RWPE2 (cell line): ENCODE data around the gene CALD1.

Experiments used
- ATAC-seq: fragments of 200-7000 bp; cut with Tn5 transposase; 3 replicates; pipeline ENCODE4 v1.9.1; 2021; ENCODE audit warnings: low read depth
- DNase-seq: peaks from one replicate; pipeline ENCODE4 v3.0.0-alpha.2; 2020; ENCODE audit warnings: low spot score
- H3K27ac ChIP-seq: fragments of 450-650 bp; 2 replicates; pipeline ENCODE4 v1.5.1; 2017; ENCODE audit warnings: mild to moderate bottlenecking; ENCODE audit not compliant: poor library complexity, severe bottlenecking
- H3K27me3 ChIP-seq: fragments of 250-450 bp; sonication (Bioruptor Pico); 2 replicates; pipeline ENCODE4 v1.5.1; 2021; ENCODE audit warnings: mild to moderate bottlenecking, moderate library complexity; ENCODE audit not compliant: insufficient read depth, poor library complexity, severe bottlenecking
- H3K36me3 ChIP-seq: fragments of 250-450 bp; sonication (Bioruptor Pico); 2 replicates; pipeline ENCODE4 v1.5.1; 2020; ENCODE audit warnings: low read depth, mild to moderate bottlenecking, moderate library complexity
- H3K4me1 ChIP-seq: fragments of 250-450 bp; sonication (Bioruptor Pico); 2 replicates; pipeline ENCODE4 v1.5.1; 2021; ENCODE audit warnings: mild to moderate bottlenecking, moderate library complexity; ENCODE audit not compliant: insufficient read depth, poor library complexity, severe bottlenecking
- H3K4me3 ChIP-seq: fragments of 250-450 bp; sonication (Bioruptor Pico); 2 replicates; pipeline ENCODE4 v1.5.1; 2021; ENCODE audit warnings: mild to moderate bottlenecking, moderate library complexity; ENCODE audit not compliant: severe bottlenecking
- H3K9me3 ChIP-seq: fragments of 250-450 bp; sonication (Bioruptor Pico); 2 replicates; pipeline ENCODE4 v1.5.1; 2021; ENCODE audit warnings: mild to moderate bottlenecking, moderate library complexity; ENCODE audit not compliant: severe bottlenecking
- CTCF ChIP-seq: fragments of 450-650 bp; IDR thresholded peaks from one replicate; pipeline ENCODE4 v1.5.1; 2017; ENCODE audit warnings: mild to moderate bottlenecking, moderate library complexity; ENCODE audit not compliant: poor library complexity, severe bottlenecking

Gene CALD1

DNA sequence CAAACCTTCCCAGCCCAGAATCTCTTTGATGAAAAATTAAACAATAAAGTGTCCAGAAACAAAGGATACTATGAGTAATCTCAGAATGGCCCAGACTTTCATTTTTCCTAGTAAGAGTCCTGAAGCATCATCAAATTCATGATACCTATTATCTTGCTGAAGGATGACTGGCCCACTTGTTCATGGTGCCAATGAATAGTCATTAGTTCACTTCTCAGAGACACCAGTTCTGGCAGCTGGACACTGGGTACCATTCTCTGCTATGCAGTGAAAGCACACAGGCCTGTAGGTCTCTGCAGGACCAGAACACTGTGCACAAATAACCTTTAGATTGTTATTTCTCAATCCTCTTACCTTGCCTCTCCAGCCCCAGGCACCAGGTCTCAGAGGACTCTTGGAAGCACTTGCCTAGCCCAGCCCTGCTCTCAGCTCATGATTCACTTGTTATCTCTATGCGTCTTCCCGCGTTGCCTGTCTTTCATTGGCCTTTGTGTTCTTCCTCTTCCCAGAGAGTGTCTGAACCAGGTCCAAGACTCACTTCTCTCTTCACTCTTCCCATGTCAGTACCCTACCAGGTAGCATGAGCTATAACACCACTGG, 108.8 kb downstream of the CALD1 start:
- no peak overlapping the region for H3K4me3 ChIP-seq
- DNase-seq (no peak), ATAC-seq (no peak)
- no peak for TF ChIP-seq CTCF
- no peaks in the 10 kb centered on the region for H3K27me3 ChIP-seq
- H3K36me3 ChIP-seq = peaks cover 2% of the 10 kb centered on the region; the same call in 1 of the 2 replicates
- H3K9me3 ChIP-seq = no peaks in the 10 kb centered on the region
- peaks cover 42% of the 10 kb centered on the region for H3K4me1 ChIP-seq
- H3K27ac ChIP-seq = no peak overlapping the region

- peak; percentile 57 for ATAC-seq
- TF ChIP-seq CTCF = no peak
- H3K4me3 ChIP-seq = peak overlapping the region; percentile 37
- DNase-seq = peak; percentile 88
- peak overlapping the region; percentile 85 for H3K27ac ChIP-seq
- peaks cover 23% of the 10 kb centered on the region for H3K36me3 ChIP-seq
- H3K27me3 ChIP-seq = no peaks in the 10 kb centered on the region
- peaks cover 46% of the 10 kb centered on the region for H3K4me1 ChIP-seq
- H3K9me3 ChIP-seq = peaks cover 5% of the 10 kb centered on the region
Observed at GRCh38 chr7:134890246-134891240, 111.1 kb downstream of the CALD1 start.

DNA sequence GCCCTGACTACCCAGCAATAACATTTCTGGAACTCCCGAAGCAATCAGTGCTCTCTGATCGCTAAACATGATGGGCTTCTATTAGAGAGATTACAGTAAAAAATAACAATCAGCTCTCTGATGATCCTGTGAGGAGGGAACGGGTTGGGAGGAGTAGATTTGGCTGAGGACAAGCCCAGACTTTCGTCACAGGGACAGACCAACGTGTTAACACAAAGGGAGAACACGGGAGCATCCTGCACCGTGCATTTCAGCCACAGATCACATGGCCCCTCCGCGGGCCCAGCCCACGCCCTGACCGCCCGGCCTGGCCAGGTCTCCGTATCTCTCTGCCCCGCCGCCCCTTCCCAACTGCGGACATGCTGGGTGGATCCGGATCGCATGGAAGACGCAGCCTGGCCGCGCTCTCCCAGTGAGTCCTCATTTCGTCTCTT, 111.8 kb downstream of the CALD1 start:
- ATAC-seq (peak; percentile 93), DNase-seq (peak; percentile 88)
- no peaks in the 10 kb centered on the region for H3K27me3 ChIP-seq
- peak overlapping the region; percentile 37 for H3K4me3 ChIP-seq
- H3K27ac ChIP-seq = peak overlapping the region; percentile 85
- no peak for TF ChIP-seq CTCF
- H3K9me3 ChIP-seq = peaks cover 13% of the 10 kb centered on the region
- H3K4me1 ChIP-seq = peaks cover 38% of the 10 kb centered on the region
- peaks cover 28% of the 10 kb centered on the region for H3K36me3 ChIP-seq

- ATAC-seq (peak; percentile 22; the same call in 2 of the 3 replicates), DNase-seq (no peak)
- peak overlapping the region; percentile 37 for H3K4me3 ChIP-seq
- H3K27me3 ChIP-seq = no peaks in the 10 kb centered on the region
- peak overlapping the region; percentile 85 for H3K27ac ChIP-seq
- H3K36me3 ChIP-seq = peaks cover 33% of the 10 kb centered on the region
- TF ChIP-seq CTCF = no peak
- H3K4me1 ChIP-seq = peaks cover 31% of the 10 kb centered on the region
- peaks cover 16% of the 10 kb centered on the region for H3K9me3 ChIP-seq
Observed at GRCh38 chr7:134891696-134892678, 112.6 kb downstream of the CALD1 start.
